ENCODE results near the gene PDZRN4.

GRCh38 chr12:41193311-41193710 lies 5.2 kb downstream of the PDZRN4 start:
- TF ChIP-seq, protein P1, sequence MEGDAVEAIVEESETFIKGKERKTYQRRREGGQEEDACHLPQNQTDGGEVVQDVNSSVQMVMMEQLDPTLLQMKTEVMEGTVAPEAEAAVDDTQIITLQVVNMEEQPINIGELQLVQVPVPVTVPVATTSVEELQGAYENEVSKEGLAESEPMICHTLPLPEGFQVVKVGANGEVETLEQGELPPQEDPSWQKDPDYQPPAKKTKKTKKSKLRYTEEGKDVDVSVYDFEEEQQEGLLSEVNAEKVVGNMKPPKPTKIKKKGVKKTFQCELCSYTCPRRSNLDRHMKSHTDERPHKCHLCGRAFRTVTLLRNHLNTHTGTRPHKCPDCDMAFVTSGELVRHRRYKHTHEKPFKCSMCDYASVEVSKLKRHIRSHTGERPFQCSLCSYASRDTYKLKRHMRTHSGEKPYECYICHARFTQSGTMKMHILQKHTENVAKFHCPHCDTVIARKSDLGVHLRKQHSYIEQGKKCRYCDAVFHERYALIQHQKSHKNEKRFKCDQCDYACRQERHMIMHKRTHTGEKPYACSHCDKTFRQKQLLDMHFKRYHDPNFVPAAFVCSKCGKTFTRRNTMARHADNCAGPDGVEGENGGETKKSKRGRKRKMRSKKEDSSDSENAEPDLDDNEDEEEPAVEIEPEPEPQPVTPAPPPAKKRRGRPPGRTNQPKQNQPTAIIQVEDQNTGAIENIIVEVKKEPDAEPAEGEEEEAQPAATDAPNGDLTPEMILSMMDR (IDR thresholded peaks at IDR 0.05), result no peak
- TF ChIP-seq POLR2A (IDR thresholded peaks at IDR 0.05), result no peak
- TF ChIP-seq EP300 (IDR thresholded peaks at IDR 0.05), result no peak

All from tibial nerve (tissue), 4 donors.